Spleen (tissue), 7 donors: ENCODE measurements around the gene CDHR2.

Experiments used
- CTCF ChIP-seq, 11 experiments: fragments of 200-600 bp in 7 of 11; fragments of 450-650 bp in 4 of 11; sonication (generic) in 4 of 11; IDR thresholded peaks in 8 of 11; conservative IDR thresholded peaks in 3 of 11; 1 replicate in 7 of 11; 2 replicates in 4 of 11; pipeline versions ENCODE4 v1.4.0 to v1.8.0; 2016 to 2021; ENCODE audit warnings: antibody characterized with exemption in 11 of 11, inconsistent platforms in 4 of 11, mild to moderate bottlenecking in 1 of 11
- POLR2A ChIP-seq, 3 donors: fragments of 450-650 bp; IDR thresholded peaks; one replicate each; pipeline ENCODE4 v1.5.1; 2017; ENCODE audit warnings: antibody characterized with exemption in 3 of 3, mild to moderate bottlenecking in 1 of 3
- donor health status: DM: no; HTN: no; CAD: no; lungs with moderate emphysema.
- donor health status: DM: no; HTN: no; CAD: no.
- donor health status: DM: no; HTN: no; CAD: no.

- TF ChIP-seq CTCF (IDR thresholded peaks at IDR 0.05 in 8 of 11, conservative IDR thresholded peaks at IDR 0.05 in 3 of 11) (no peak), POLR2A (IDR thresholded peaks at IDR 0.05) (no peak)
Observed at GRCh38 chr5:176593273-176593869, 44.2 kb downstream of the CDHR2 start.
